C4-2B (cell line): ENCODE results near the gene CMPK2.

Experiments
- CTCF ChIP-seq: fragments of 450-650 bp; conservative IDR thresholded peaks from 2 replicates; pipeline ENCODE4 v1.5.1; 2017; ENCODE audit warnings: mild to moderate bottlenecking
- ZFX ChIP-seq: fragments of 450-650 bp; IDR thresholded peaks from 2 replicates; pipeline ENCODE4 v1.6.1; 2017

GRCh38 chr2:6876309-6876708 is 10.6 kb upstream of the CMPK2 start:
- no peak for TF ChIP-seq CTCF
- no peak for TF ChIP-seq ZFX
